ENCODE data around the gene HTT. TPM values are rescaled to one million over a fixed set of nuclear protein-coding genes. Genes with fewer than 3 reads are reported as not detected.

The HTT gene
- total RNA-seq, 1 experiment from 2014 or later, result 18.4 TPM

DNA sequence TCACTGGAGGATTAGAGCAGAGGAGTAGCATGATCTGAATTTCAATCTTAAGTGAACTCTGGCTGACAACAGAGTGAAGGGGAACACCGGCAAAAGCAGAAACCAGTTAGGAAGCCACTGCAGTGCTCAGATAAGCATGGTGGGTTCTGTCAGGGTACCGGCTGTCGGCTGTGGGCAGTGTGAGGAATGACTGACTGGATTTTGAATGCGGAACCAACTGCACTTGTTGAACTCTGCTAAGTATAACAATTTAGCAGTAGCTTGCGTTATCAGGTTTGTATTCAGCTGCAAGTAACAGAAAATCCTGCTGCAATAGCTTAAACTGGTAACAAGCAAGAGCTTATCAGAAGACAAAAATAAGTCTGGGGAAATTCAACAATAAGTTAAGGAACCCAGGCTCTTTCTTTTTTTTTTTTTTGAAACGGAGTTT lies 5.2 kb downstream of the HTT start:
- Histone ChIP-seq H3K4me2 (ENCODE audit: low read length) (no peak overlapping the region), H3K79me2 (ENCODE audit: low read length) (peaks cover 88% of the 10 kb centered on the region), H3K27ac (ENCODE audit: low read length) (no peak overlapping the region), H3K4me3 (ENCODE audit: low read length) (no peak overlapping the region), H2AFZ (ENCODE audit: low read length) (no peak overlapping the region), H4K20me1 (ENCODE audit: low read length) (peaks cover 25% of the 10 kb centered on the region), H3K4me1 (ENCODE audit: insufficient read depth, low read length) (peaks cover 5% of the 10 kb centered on the region; the same call in 1 of the 2 replicates), H3K36me3 (ENCODE audit: low read depth, low read length) (no peaks in the 10 kb centered on the region), H3K27me3 (ENCODE audit: low read length) (no peaks in the 10 kb centered on the region), H3K9me2 (replicated peaks; ENCODE audit: low read length) (no peaks in the 10 kb centered on the region), H3K9me3 (ENCODE audit: low read length) (no peaks in the 10 kb centered on the region), H3K9ac (ENCODE audit: low read length) (no peak overlapping the region), H3F3A (ENCODE audit: low read length, unreplicated experiment) (no peaks in the 10 kb centered on the region)
- POLR2A ChIA-PET (ENCODE audit: unreplicated experiment), result no interaction called here
- intact Hi-C loops (cut with micrococcal nuclease), result no loop called here
- DNase-seq (no peak), ATAC-seq (no peak)
- TF ChIP-seq, protein P1, sequence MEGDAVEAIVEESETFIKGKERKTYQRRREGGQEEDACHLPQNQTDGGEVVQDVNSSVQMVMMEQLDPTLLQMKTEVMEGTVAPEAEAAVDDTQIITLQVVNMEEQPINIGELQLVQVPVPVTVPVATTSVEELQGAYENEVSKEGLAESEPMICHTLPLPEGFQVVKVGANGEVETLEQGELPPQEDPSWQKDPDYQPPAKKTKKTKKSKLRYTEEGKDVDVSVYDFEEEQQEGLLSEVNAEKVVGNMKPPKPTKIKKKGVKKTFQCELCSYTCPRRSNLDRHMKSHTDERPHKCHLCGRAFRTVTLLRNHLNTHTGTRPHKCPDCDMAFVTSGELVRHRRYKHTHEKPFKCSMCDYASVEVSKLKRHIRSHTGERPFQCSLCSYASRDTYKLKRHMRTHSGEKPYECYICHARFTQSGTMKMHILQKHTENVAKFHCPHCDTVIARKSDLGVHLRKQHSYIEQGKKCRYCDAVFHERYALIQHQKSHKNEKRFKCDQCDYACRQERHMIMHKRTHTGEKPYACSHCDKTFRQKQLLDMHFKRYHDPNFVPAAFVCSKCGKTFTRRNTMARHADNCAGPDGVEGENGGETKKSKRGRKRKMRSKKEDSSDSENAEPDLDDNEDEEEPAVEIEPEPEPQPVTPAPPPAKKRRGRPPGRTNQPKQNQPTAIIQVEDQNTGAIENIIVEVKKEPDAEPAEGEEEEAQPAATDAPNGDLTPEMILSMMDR (conservative IDR thresholded peaks at IDR 0.05; ENCODE audit: low read depth, low read length), result no peak
- TF ChIP-seq EZH2 (IDR thresholded peaks at IDR 0.05; ENCODE audit: low read length, unreplicated experiment) (no peak), EZH2phosphoT487 (IDR thresholded peaks at IDR 0.05; ENCODE audit: borderline replicate concordance, low read length) (no peak)
- BruUV-seq (replicated peaks), result no TSS peak
- CTCF ChIA-PET, result no interaction called here

DNA sequence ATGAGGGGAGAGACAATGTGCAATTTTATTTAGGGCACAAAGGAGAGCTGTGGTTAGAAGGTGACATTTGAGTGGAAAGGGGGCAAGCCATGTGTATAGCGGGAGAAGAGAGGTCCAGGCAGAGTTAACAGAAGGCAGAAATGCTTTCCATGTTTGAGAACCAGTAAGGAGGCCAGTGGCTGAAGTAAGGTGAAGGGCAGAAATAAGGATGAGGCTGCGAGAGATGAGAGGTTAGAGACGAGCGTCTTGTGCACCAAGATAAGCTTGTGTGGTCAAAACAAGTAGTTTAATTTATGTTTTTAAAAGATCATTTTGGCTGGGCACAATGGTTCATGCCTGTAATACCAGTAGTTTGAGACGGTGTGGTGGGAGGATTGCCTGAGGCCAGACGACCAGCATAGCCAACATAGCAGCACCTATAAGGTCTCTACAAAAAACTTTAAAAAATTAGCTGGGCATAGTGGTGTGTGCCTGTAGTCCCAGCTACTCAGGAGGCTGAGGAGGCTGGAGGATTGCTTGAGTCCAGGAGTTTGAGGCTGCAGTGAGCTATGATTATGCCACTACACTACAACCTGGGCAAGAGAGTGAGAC lies 8.5 kb downstream of the HTT start:
- DNase-seq, result no peak
- TF ChIP-seq EZH2phosphoT487 (IDR thresholded peaks at IDR 0.05; ENCODE audit: borderline replicate concordance, low read length) (no peak), EZH2 (IDR thresholded peaks at IDR 0.05; ENCODE audit: low read length, unreplicated experiment) (no peak)
- TF ChIP-seq, protein P1 (conservative IDR thresholded peaks at IDR 0.05; ENCODE audit: low read depth, low read length), result no peak
- no peak overlapping the region for H3K4me3 ChIP-seq (ENCODE audit: low read length)
- H4K20me1 ChIP-seq (ENCODE audit: low read length), result peaks cover 10% of the 10 kb centered on the region; the same call in 1 of the 2 replicates
- H3K27me3 ChIP-seq (ENCODE audit: low read length), result no peaks in the 10 kb centered on the region
- intact Hi-C loops (cut with micrococcal nuclease), result no loop called here
- no peaks in the 10 kb centered on the region for H3K9me3 ChIP-seq (ENCODE audit: low read length)
- POLR2A ChIA-PET (ENCODE audit: unreplicated experiment), result no interaction called here
- no TSS peak for BruUV-seq (replicated peaks)
- no peak overlapping the region for H3K9ac ChIP-seq (ENCODE audit: low read length)
- ATAC-seq, result no peak
- peaks cover 69% of the 10 kb centered on the region for H3K79me2 ChIP-seq (ENCODE audit: low read length)
- H3K4me1 ChIP-seq (ENCODE audit: insufficient read depth, low read length), result no peaks in the 10 kb centered on the region
- CTCF ChIA-PET, result no interaction called here
- no peak overlapping the region for H3K4me2 ChIP-seq (ENCODE audit: low read length)
- no peaks in the 10 kb centered on the region for H3F3A ChIP-seq (ENCODE audit: low read length, unreplicated experiment)
- H2AFZ ChIP-seq (ENCODE audit: low read length), result no peak overlapping the region
- H3K36me3 ChIP-seq (ENCODE audit: low read depth, low read length), result no peaks in the 10 kb centered on the region
- H3K9me2 ChIP-seq (replicated peaks; ENCODE audit: low read length), result no peaks in the 10 kb centered on the region
- H3K27ac ChIP-seq (ENCODE audit: low read length), result no peak overlapping the region

DNA sequence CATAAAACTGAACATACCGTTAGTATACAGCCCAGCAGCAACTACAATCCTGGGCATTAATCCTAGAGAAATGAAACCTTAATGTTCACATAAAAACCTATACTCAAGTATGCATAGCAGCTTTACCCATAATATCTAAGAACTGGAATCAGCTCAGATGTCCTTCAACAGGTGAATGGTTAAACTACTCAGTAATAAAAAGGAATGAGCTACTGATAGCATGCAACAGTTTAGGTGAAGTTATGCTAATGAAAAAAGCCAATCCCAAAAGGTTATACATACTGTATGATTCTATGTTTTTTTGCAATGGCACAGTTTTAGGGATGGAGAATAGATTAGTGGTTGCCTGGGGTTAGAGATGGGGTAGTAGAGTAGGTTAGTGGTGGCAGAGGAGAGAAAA lies 9.3 kb downstream of the HTT start:
- H3K4me1 ChIP-seq (ENCODE audit: insufficient read depth, low read length), result no peaks in the 10 kb centered on the region
- H3K4me2 ChIP-seq (ENCODE audit: low read length), result no peak overlapping the region
- H2AFZ ChIP-seq (ENCODE audit: low read length), result no peak overlapping the region
- ATAC-seq (no peak), DNase-seq (no peak)
- ChIA-PET POLR2A (ENCODE audit: unreplicated experiment) (no interaction called here), CTCF (no interaction called here)
- H3K27me3 ChIP-seq (ENCODE audit: low read length), result no peaks in the 10 kb centered on the region
- peaks cover 8% of the 10 kb centered on the region; the same call in 1 of the 2 replicates for H4K20me1 ChIP-seq (ENCODE audit: low read length)
- intact Hi-C loops (cut with micrococcal nuclease), result no loop called here
- H3K36me3 ChIP-seq (ENCODE audit: low read depth, low read length), result no peaks in the 10 kb centered on the region
- TF ChIP-seq, protein P1 (conservative IDR thresholded peaks at IDR 0.05; ENCODE audit: low read depth, low read length), result no peak
- no peak for TF ChIP-seq EZH2phosphoT487 (IDR thresholded peaks at IDR 0.05; ENCODE audit: borderline replicate concordance, low read length)
- no peak for TF ChIP-seq EZH2 (IDR thresholded peaks at IDR 0.05; ENCODE audit: low read length, unreplicated experiment)
- H3F3A ChIP-seq (ENCODE audit: low read length, unreplicated experiment), result no peaks in the 10 kb centered on the region
- H3K9me2 ChIP-seq (replicated peaks; ENCODE audit: low read length), result no peaks in the 10 kb centered on the region
- H3K9me3 ChIP-seq (ENCODE audit: low read length), result no peaks in the 10 kb centered on the region
- H3K4me3 ChIP-seq (ENCODE audit: low read length), result no peak overlapping the region
- H3K79me2 ChIP-seq (ENCODE audit: low read length), result peaks cover 62% of the 10 kb centered on the region
- no peak overlapping the region for H3K27ac ChIP-seq (ENCODE audit: low read length)
- H3K9ac ChIP-seq (ENCODE audit: low read length), result no peak overlapping the region
- no TSS peak for BruUV-seq (replicated peaks)
